H1 (cell line): Measurements from ENCODE around the gene CCNG2. TPM values are rescaled to one million over a fixed set of nuclear protein-coding genes. Genes with fewer than 3 reads are reported as not detected.

Experiments
- CTCF ChIA-PET: fragments of 300-600 bp; sonication (Branson Sonifier 250); formaldehyde crosslinking; loops from one replicate; lab custom pipeline; 2021; ENCODE audit not compliant: partially characterized antibody; lab: Charles Lee
- POLR2A ChIA-PET: fragments of 300-600 bp; sonication (Branson Sonifier 250); formaldehyde crosslinking; loops from one replicate; lab custom pipeline; 2021; ENCODE audit warnings: inconsistent platforms; ENCODE audit not compliant: partially characterized antibody; lab: Charles Lee
- DNase-seq, 2 experiments: peaks; one replicate each; pipeline versions ENCODE4 v3.0.0 to v3.0.0-alpha.2; 2010 to 2022; ENCODE audit warnings: low spot score in 2 of 2, low read depth in 1 of 2, mixed read lengths in 1 of 2
- FAIRE-seq: peaks from 2 replicates; lab custom pipeline; 2011; peaks lifted over from hg19 to GRCh38; lab: Jason Lieb, UNC
- H2AFZ ChIP-seq: 2 replicates; pipeline ENCODE4 v1.8.1; 2012; ENCODE audit warnings: low read length, inconsistent platforms
- H2AK5ac ChIP-seq: 2 replicates; pipeline ENCODE4 v1.6.1; 2013; ENCODE audit warnings: low read depth, low read length
- H2BK120ac ChIP-seq: replicated peaks from 2 replicates; pipeline ENCODE3; 2013; ENCODE audit warnings: low read depth, low read length, inconsistent platforms
- H2BK12ac ChIP-seq: 2 replicates; pipeline ENCODE4 v1.6.1; 2013; ENCODE audit warnings: low read depth, low read length
- H2BK15ac ChIP-seq: 2 replicates; pipeline ENCODE4 v1.6.1; 2013; ENCODE audit warnings: low read length
- H2BK20ac ChIP-seq: 2 replicates; pipeline ENCODE4 v1.6.1; 2013; ENCODE audit warnings: low read length
- H2BK5ac ChIP-seq: 2 replicates; pipeline ENCODE4 v1.6.1; 2013; ENCODE audit warnings: low read depth, low read length
- H3K14ac ChIP-seq: 2 replicates; pipeline ENCODE4 v1.6.1; 2013; ENCODE audit warnings: inconsistent platforms; ENCODE audit not compliant: insufficient read length
- H3K18ac ChIP-seq: 2 replicates; pipeline ENCODE4 v1.6.1; 2013; ENCODE audit warnings: low read length; ENCODE audit errors: extremely low read depth
- H3K23ac ChIP-seq: 2 replicates; pipeline ENCODE4 v1.6.1; 2013; ENCODE audit warnings: inconsistent platforms; ENCODE audit not compliant: insufficient read length
- H3K23me2 ChIP-seq: 2 replicates; pipeline ENCODE4 v1.6.1; 2013; ENCODE audit warnings: low read depth, low read length
- H3K27ac ChIP-seq: 2 replicates; pipeline ENCODE4 v1.6.1; 2011; ENCODE audit warnings: low read depth, low read length, inconsistent platforms
- H3K27me3 ChIP-seq, 4 experiments: replicated peaks in 1 of 4; 1 replicate in 1 of 4; 2 replicates in 3 of 4; pipeline versions ENCODE4 v1.6.1 to v1.8.1; 2011 to 2013; ENCODE audit warnings: low read length in 3 of 4, mild to moderate bottlenecking in 3 of 4, inconsistent platforms in 2 of 4, mixed read lengths in 2 of 4, moderate library complexity in 1 of 4; ENCODE audit not compliant: control insufficient read depth in 3 of 4, insufficient read depth in 3 of 4; ENCODE audit errors: extremely low read depth in 1 of 4
- H3K36me3 ChIP-seq, 4 experiments: 2 replicates each; pipeline versions ENCODE4 v1.6.1 to v1.8.1; 2011 to 2013; ENCODE audit warnings: mild to moderate bottlenecking in 4 of 4, low read length in 3 of 4, moderate library complexity in 2 of 4, control low read depth in 1 of 4, inconsistent platforms in 1 of 4; ENCODE audit not compliant: insufficient read depth in 4 of 4, control insufficient read depth in 2 of 4
- H3K4ac ChIP-seq: replicated peaks from 2 replicates; pipeline ENCODE3; 2013; ENCODE audit warnings: low read length, low read depth, mixed read lengths, inconsistent platforms; ENCODE audit not compliant: insufficient read length
- H3K4me1 ChIP-seq, 4 experiments: replicated peaks in 1 of 4; 1 replicate in 1 of 4; 2 replicates in 3 of 4; pipeline versions ENCODE4 v1.6.1 to v1.8.1; 2011 to 2013; ENCODE audit warnings: low read length in 3 of 4, inconsistent platforms in 2 of 4, mixed read lengths in 1 of 4; ENCODE audit not compliant: insufficient read depth in 4 of 4, control insufficient read depth in 3 of 4
- H3K4me2 ChIP-seq, 2 experiments: 2 replicates each; pipeline versions ENCODE4 v1.6.1 to v1.8.1; 2011 to 2013; ENCODE audit warnings: low read depth in 2 of 2, low read length in 2 of 2, control low read depth in 1 of 2, inconsistent platforms in 1 of 2, mild to moderate bottlenecking in 1 of 2; ENCODE audit not compliant: insufficient read depth in 1 of 2
- H3K4me3 ChIP-seq, 4 experiments: fragments of 200-600, 300-600 bp in 1 of 4; sonication (generic), shearing (Covaris generic), sonication (Bioruptor Twin) in 1 of 4; 2 replicates each; pipeline versions ENCODE4 v1.5.1 to v1.8.1; 2011 to 2016; ENCODE audit warnings: low read length in 4 of 4, low read depth in 3 of 4, control low read depth in 2 of 4, inconsistent platforms in 2 of 4, mild to moderate bottlenecking in 2 of 4, mixed read lengths in 1 of 4, moderate library complexity in 1 of 4; ENCODE audit not compliant: insufficient read depth in 2 of 4; ENCODE audit errors: extremely low read depth in 1 of 4
- H3K56ac ChIP-seq: replicated peaks from 2 replicates; pipeline ENCODE3; 2013; ENCODE audit warnings: low read depth, mild to moderate bottlenecking, mixed read lengths, low read length, inconsistent platforms; ENCODE audit not compliant: insufficient read length
- H3K79me1 ChIP-seq: 2 replicates; pipeline ENCODE4 v1.6.1; 2013; ENCODE audit warnings: low read depth, low read length, control low read depth
- H3K79me2 ChIP-seq, 2 experiments: 2 replicates each; pipeline versions ENCODE4 v1.6.1 to v1.8.1; 2012 to 2013; ENCODE audit warnings: low read length in 2 of 2, mild to moderate bottlenecking in 2 of 2, inconsistent platforms in 1 of 2; ENCODE audit not compliant: insufficient read depth in 2 of 2, control insufficient read depth in 1 of 2
- H3K9ac ChIP-seq, 4 experiments: replicated peaks in 1 of 4; 1 replicate in 1 of 4; 2 replicates in 3 of 4; pipeline versions ENCODE4 v1.6.1 to v1.8.1; 2011 to 2013; ENCODE audit warnings: low read depth in 3 of 4, low read length in 3 of 4, control low read depth in 2 of 4, mild to moderate bottlenecking in 2 of 4, moderate library complexity in 2 of 4, inconsistent platforms in 1 of 4; ENCODE audit errors: extremely low read depth in 1 of 4
- H3K9me3 ChIP-seq, 2 experiments: 2 replicates each; pipeline versions ENCODE4 v1.6.1 to v1.8.1; 2012 to 2013; ENCODE audit warnings: mild to moderate bottlenecking in 2 of 2, moderate library complexity in 2 of 2, control low read depth in 1 of 2, inconsistent platforms in 1 of 2, low read depth in 1 of 2, low read length in 1 of 2, mixed read lengths in 1 of 2; ENCODE audit not compliant: insufficient read depth in 2 of 2
- H4K20me1 ChIP-seq, 2 experiments: replicated peaks in 1 of 2; 2 replicates each; pipeline versions ENCODE3 to v1.8.1; 2011 to 2013; ENCODE audit warnings: inconsistent platforms in 2 of 2, low read length in 2 of 2, mild to moderate bottlenecking in 1 of 2; ENCODE audit not compliant: insufficient read depth in 2 of 2, control insufficient read depth in 1 of 2
- H4K5ac ChIP-seq: 2 replicates; pipeline ENCODE4 v1.6.1; 2013; ENCODE audit warnings: low read length, low read depth, mixed read lengths, inconsistent platforms; ENCODE audit not compliant: insufficient read length
- H4K8ac ChIP-seq: 2 replicates; pipeline ENCODE4 v1.8.0; 2013; ENCODE audit warnings: mild to moderate bottlenecking, moderate library complexity, low read length, inconsistent platforms; ENCODE audit not compliant: insufficient read depth; ENCODE audit errors: extremely low read depth
- H4K91ac ChIP-seq: replicated peaks from 2 replicates; pipeline ENCODE3; 2013; ENCODE audit warnings: low read length, mixed read lengths, inconsistent platforms; ENCODE audit not compliant: insufficient read length
- ATF3 ChIP-seq: IDR thresholded peaks from 2 replicates; pipeline ENCODE4 v1.6.1; 2011; ENCODE audit warnings: low read depth, mild to moderate bottlenecking, low read length; ENCODE audit not compliant: insufficient read depth
- EGR1 ChIP-seq: IDR thresholded peaks from 2 replicates; pipeline ENCODE4 v1.6.1; 2011; ENCODE audit warnings: low read depth, low read length, borderline replicate concordance
- EZH2 ChIP-seq: fragments of 200-600 bp; sonication (generic); IDR thresholded peaks from 2 replicates; pipeline ENCODE4 v1.7.1; 2012; ENCODE audit warnings: low read depth, mild to moderate bottlenecking, moderate library complexity, low read length, inconsistent platforms; ENCODE audit not compliant: severe bottlenecking
- JUN ChIP-seq: IDR thresholded peaks from 2 replicates; pipeline ENCODE4 v1.6.1; 2011; ENCODE audit warnings: low read depth, mild to moderate bottlenecking, improper control_type of control experiment, low read length
- MAX ChIP-seq: IDR thresholded peaks from 2 replicates; pipeline ENCODE4 v1.6.1; 2012; ENCODE audit warnings: inconsistent platforms
- NRF1 ChIP-seq: IDR thresholded peaks from 2 replicates; pipeline ENCODE4 v1.6.1; 2011; ENCODE audit warnings: mild to moderate bottlenecking, low read depth, low read length, improper control_type of control experiment
- PHF8 ChIP-seq: fragments of 200-600 bp; sonication (generic); conservative IDR thresholded peaks from 2 replicates; pipeline ENCODE4 v1.7.1; 2012; ENCODE audit warnings: low read depth, mild to moderate bottlenecking, inconsistent platforms, low read length, moderate library complexity
- POLR2A ChIP-seq, 2 experiments: IDR thresholded peaks; 1 replicate in 1 of 2; 2 replicates in 1 of 2; pipeline ENCODE4 v1.6.1; 2011; ENCODE audit warnings: low read depth in 2 of 2, low read length in 2 of 2, mild to moderate bottlenecking in 2 of 2; ENCODE audit errors: control extremely low read depth in 1 of 2
- POU5F1 ChIP-seq: IDR thresholded peaks from 2 replicates; pipeline ENCODE4 v1.6.1; 2011; ENCODE audit warnings: low read depth, mild to moderate bottlenecking, low read length, moderate library complexity
- SP4 ChIP-seq: IDR thresholded peaks from 2 replicates; pipeline ENCODE4 v1.6.1; 2012; ENCODE audit warnings: low read length, inconsistent platforms
- SUZ12 ChIP-seq: fragments of 200-600 bp; sonication (generic); IDR thresholded peaks from 2 replicates; pipeline ENCODE4 v1.6.1; 2012; ENCODE audit warnings: mild to moderate bottlenecking, inconsistent platforms, low read length, moderate library complexity, mixed read lengths
- ZNF274 ChIP-seq: IDR thresholded peaks from 2 replicates; pipeline ENCODE4 v1.7.0; 2012; ENCODE audit warnings: low read length, borderline replicate concordance; ENCODE audit errors: extremely low read depth
- WGBS, 2 experiments: shearing (Covaris generic) in 1 of 2; methylation state at CpG; one replicate each; pipeline versions ENCODE4 v1.1.6 to v1.1.7; 2013 to 2015; ENCODE audit warnings: low lambda C conversion rate in 2 of 2, mixed read lengths in 2 of 2, inconsistent platforms in 1 of 2, low coverage in 1 of 2, missing lambda C conversion rate in 1 of 2; ENCODE audit not compliant: insufficient replicate concordance in 2 of 2, insufficient coverage in 1 of 2, insufficient read length in 1 of 2; ENCODE audit errors: extremely low coverage in 1 of 2, missing lambda C conversion rate in 1 of 2; 5-methylcytosine and 5-hydroxymethylcytosine counted together
- polyA plus RNA-seq, 7 experiments: library from polyadenylated mRNA; depleted of rRNA in 3 of 7; stranded (reverse) in 5 of 7; unstranded in 2 of 7; fragments of >200 nt in 5 of 7; fragments of 200-250 nt in 2 of 7; gene quantifications; 1 replicate in 5 of 7; 2 replicates in 1 of 7; 4 replicates in 1 of 7; pipeline versions ENCODE4 v1.2.1 to v1.2.3, GENCODE V29; 2011 to 2013; ENCODE audit warnings: missing spikeins in 2 of 7, mixed read lengths in 2 of 7
- total RNA-seq: library from RNA; stranded (reverse); fragmentation: NEBNext Ultra II Directional; extraction: Animal tissue kit (Norgen Biotek cat#: 25700); gene quantifications from 2 replicates; pipeline ENCODE4 v1.2.1, GENCODE V29; 2021

The CCNG2 gene
- total and polyA plus RNA-seq, 2 of the 8 experiments (the other 6 are each of a cell fraction or from before 2014, with no cell fraction given) = 3.5 to 13.9 TPM

- Histone ChIP-seq H3K9me3 (no peaks in the 10 kb centered on the region), H4K91ac (no peak overlapping the region), H4K8ac (no peak overlapping the region), H3K9ac (no peak overlapping the region), H3K23me2 (no peaks in the 10 kb centered on the region), H2BK120ac (no peak overlapping the region), H2AK5ac (no peak overlapping the region), H3K18ac (no peak overlapping the region), H3K56ac (no peak overlapping the region), H3K27me3 (peaks cover 0 to 6% (median 2%) of the 10 kb centered on the region in 4 experiments; a peak in 4 of 7 replicates), H3K23ac (no peak overlapping the region), H3K79me1 (no peaks in the 10 kb centered on the region), H2BK20ac (no peak overlapping the region), H2BK5ac (no peak overlapping the region), H3K4me3 (no peak overlapping the region), H2BK12ac (no peak overlapping the region), H3K14ac (no peak overlapping the region), H3K36me3 (no peaks in the 10 kb centered on the region), H2AFZ (no peak overlapping the region)
- DNase-seq (no peak), FAIRE-seq (no peak)
- CTCF ChIA-PET = interaction anchor here (2.1 to 20.9 kb wide), 3 partner anchors 8 to 147 kb away, joined by 10 to 258 read pairs (median 28); no protein-coding TSS in a partner anchor
- POLR2A ChIA-PET = interaction anchor here (2.0 kb wide), 1 partner anchor 38 kb away, joined by 6 read pairs; the partner anchor contains the start of gene CCNG2
- WGBS, 2 experiments = 79% methylated on average over 1 of the region's 1 CpG; no CpG with 5 or more reads in 1 of the 2 experiments
- TF ChIP-seq SUZ12 (no peak), ATF3 (no peak), JUN (no peak), NRF1 (no peak), MAX (no peak), ZNF274 (no peak), POLR2A (IDR thresholded peaks at IDR 0.05; ENCODE audit: control extremely low read depth in 1 of 2, low read depth in 2 of 2, low read length in 2 of 2) (no peak), EGR1 (no peak), SP4 (no peak), PHF8 (no peak), POU5F1 (no peak), EZH2 (no peak)
- TF ChIP-seq, all 59 proteins: peak for 0
- Histone ChIP-seq H3K4me1 (0 out of 7 replicates have a peak, but pooled peaks cover 0 to 4% (median 0%) of the 10 kb centered on the region in 4 experiments), H3K27ac (no peak overlapping the region), H2BK15ac (no peak overlapping the region), H4K5ac (no peak overlapping the region), H3K79me2 (no peaks in the 10 kb centered on the region), H4K20me1 (no peaks in the 10 kb centered on the region), H3K4ac (no peak overlapping the region), H3K4me2 (no peak overlapping the region)
These were observed 38.0 kb downstream of the CCNG2 start for GRCh38 chr4:77194989-77195388.
